Inflammatory macrophage treated with lipopolysaccharide for 4 hours (primary cell): ENCODE results near the gene CMTM1.

Experiments
- DNase-seq: peaks from one replicate; pipeline ENCODE4 v3.0.0-alpha.2; 2020

The CMTM1 gene

GRCh38 chr16:66566051-66566901 lies at the start of gene CMTM1:
TSS of gene CMTM1 (plus strand) at chr16:66566439. CDS start at chr16:66566514, 75 bp downstream.
- no peak for DNase-seq

- no peak for DNase-seq
Observed at GRCh38 chr16:66516509-66516807, 49.8 kb upstream of the CMTM1 start.

- DNase-seq, result peak; percentile 99
Observed at GRCh38 chr16:66516808-66517585, 49.2 kb upstream of the CMTM1 start.

- no peak for DNase-seq
Observed at GRCh38 chr16:66517586-66518263, 48.5 kb upstream of the CMTM1 start.

GRCh38 chr16:66519482-66520373 lies 46.5 kb upstream of the CMTM1 start:
- no peak for DNase-seq

GRCh38 chr16:66520406-66521170 lies 45.7 kb upstream of the CMTM1 start:
- DNase-seq, result peak; percentile 91

GRCh38 chr16:66521252-66521713 lies 45.0 kb upstream of the CMTM1 start:
- DNase-seq, result peak; percentile 76

- DNase-seq, result peak; percentile 92
Observed at GRCh38 chr16:66521951-66522771, 44.1 kb upstream of the CMTM1 start.

GRCh38 chr16:66522816-66523590 lies 43.2 kb upstream of the CMTM1 start:
- no peak for DNase-seq

GRCh38 chr16:66523861-66524354 lies 42.3 kb upstream of the CMTM1 start:
- no peak for DNase-seq

- peak; percentile 86 for DNase-seq
Observed at GRCh38 chr16:66524601-66525164, 41.6 kb upstream of the CMTM1 start.

GRCh38 chr16:66525396-66526180 lies 40.7 kb upstream of the CMTM1 start:
- peak; percentile 91 for DNase-seq

GRCh38 chr16:66528294-66528693 lies 37.9 kb upstream of the CMTM1 start:
- no peak for DNase-seq

- no peak for DNase-seq
Observed at GRCh38 chr16:66529475-66529874, 36.8 kb upstream of the CMTM1 start.

GRCh38 chr16:66534376-66534799 lies 31.9 kb upstream of the CMTM1 start:
- no peak for DNase-seq

GRCh38 chr16:66536525-66536924 lies 29.7 kb upstream of the CMTM1 start:
- DNase-seq, result no peak

- no peak for DNase-seq
Observed at GRCh38 chr16:66537236-66537635, 29.0 kb upstream of the CMTM1 start.

- no peak for DNase-seq
Observed at GRCh38 chr16:66538910-66539309, 27.3 kb upstream of the CMTM1 start.
